Panc1 (cell line): ENCODE results near the gene MNAT1.

Experiments
- CTCF ChIP-seq: fragments of 450-650 bp; IDR thresholded peaks from 2 replicates; pipeline ENCODE4 v1.5.1; 2017; ENCODE audit warnings: mild to moderate bottlenecking
- POLR2AphosphoS5 ChIP-seq: IDR thresholded peaks from 2 replicates; pipeline ENCODE4 v1.6.1; 2012; ENCODE audit warnings: mild to moderate bottlenecking, low read depth, low read length, moderate library complexity
- REST ChIP-seq, 2 experiments: IDR thresholded peaks; 2 replicates each; pipeline ENCODE4 v1.6.1; 2011 to 2012; ENCODE audit warnings: low read depth in 2 of 2, control low read depth in 1 of 2, low read length in 1 of 2, mild to moderate bottlenecking in 1 of 2, moderate library complexity in 1 of 2; ENCODE audit not compliant: insufficient read depth in 1 of 2
- TCF7L2 ChIP-seq: IDR thresholded peaks from 2 replicates; pipeline ENCODE4 v1.6.1; 2011; ENCODE audit warnings: mild to moderate bottlenecking, low read depth, low read length, inconsistent platforms

GRCh38 chr14:60722107-60722356 is 12.5 kb upstream of the MNAT1 start:
- TF ChIP-seq CTCF: no peak
- TF ChIP-seq POLR2AphosphoS5: no peak
- TF ChIP-seq TCF7L2: no peak
- no peak for TF ChIP-seq REST (IDR thresholded peaks at IDR 0.05; ENCODE audit: insufficient read depth in 1 of 2, low read depth in 2 of 2, low read length in 1 of 2)
